HG02610 (cell line): ENCODE results near the gene CYP19A1.

Experiments used
- ATAC-seq: cut with Tn5 transposase; IDR thresholded peaks from one replicate; pipeline ENCODE4 v1.9.1; 2021; ENCODE audit warnings: mild to moderate bottlenecking, moderate library complexity; ENCODE audit not compliant: unreplicated experiment

Gene CYP19A1

DNA sequence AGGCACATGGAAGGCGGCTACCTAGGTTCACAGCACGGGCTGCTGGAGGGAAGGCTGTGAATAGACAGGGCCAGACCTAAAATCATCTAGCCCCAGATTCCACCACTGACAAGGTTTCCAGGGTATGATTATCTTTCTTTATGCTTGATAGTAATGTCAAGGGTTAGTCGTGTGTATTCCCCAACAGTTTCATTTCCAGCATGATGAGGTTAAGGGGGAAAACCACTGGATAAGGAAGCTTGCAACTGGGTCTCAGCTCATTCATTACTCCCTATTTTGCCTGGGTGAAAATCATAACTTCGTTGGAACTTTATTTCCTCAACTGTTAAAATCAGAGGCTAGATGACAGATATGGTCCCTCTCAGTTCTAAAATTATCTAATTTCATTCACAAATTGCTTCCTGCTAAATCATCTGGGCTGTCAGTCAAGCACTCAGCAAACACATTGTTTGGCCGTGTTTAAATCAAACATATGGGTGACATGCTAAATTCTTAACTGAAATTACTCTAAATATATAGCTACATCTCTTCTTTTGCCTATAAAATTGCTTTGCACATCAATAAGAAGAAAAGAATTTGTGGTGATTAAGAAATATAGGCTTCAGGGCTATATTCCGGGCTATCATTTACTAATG is 111.7 kb downstream of the CYP19A1 start:
- ATAC-seq: no peak

GRCh38 chr15:51224428-51224827 is 114.0 kb downstream of the CYP19A1 start:
- ATAC-seq: no peak

DNA sequence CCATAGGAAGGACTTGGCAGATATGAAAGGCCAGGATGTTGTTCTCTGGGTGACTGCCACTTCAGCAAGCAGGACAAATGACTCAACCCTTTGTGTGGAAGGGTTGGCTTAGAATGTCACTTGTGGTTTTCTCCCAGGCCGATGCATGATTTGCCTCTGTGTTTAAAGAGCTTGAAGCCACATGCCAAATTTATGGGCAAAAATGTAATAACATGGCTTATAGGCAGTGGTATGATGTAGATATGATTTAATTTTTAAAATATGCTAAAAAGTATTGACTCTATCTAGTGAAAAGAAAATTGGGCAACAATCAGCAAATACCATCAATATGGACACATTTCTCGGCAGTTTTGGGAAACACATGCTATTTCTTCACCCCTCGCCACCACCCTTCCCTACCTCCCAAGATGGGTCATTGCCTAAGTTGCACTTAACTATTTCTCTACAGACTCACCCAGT is 114.6 kb downstream of the CYP19A1 start:
- no peak for ATAC-seq

- ATAC-seq: no peak
Measured at GRCh38 chr15:51218299-51218938, 120.0 kb downstream of the CYP19A1 start.

DNA sequence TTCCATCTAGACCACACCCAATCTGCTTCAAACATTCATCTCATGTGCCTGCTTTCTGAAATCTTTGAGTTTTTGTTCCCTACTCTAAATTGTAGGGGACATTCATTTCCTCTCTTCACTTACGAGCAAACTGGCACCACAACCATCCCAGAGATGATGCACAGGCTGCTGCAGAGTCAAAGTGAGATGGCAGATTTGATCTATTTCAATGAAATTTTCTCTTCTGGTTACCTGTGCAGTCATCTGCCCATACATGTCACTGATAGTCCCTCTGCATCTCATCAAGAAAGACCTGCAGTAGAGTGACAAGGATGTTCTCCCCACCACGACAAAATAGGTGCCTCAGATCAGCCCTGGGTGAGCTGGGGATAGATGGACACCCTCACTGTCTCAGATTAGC is 125.5 kb downstream of the CYP19A1 start:
- no peak for ATAC-seq

DNA sequence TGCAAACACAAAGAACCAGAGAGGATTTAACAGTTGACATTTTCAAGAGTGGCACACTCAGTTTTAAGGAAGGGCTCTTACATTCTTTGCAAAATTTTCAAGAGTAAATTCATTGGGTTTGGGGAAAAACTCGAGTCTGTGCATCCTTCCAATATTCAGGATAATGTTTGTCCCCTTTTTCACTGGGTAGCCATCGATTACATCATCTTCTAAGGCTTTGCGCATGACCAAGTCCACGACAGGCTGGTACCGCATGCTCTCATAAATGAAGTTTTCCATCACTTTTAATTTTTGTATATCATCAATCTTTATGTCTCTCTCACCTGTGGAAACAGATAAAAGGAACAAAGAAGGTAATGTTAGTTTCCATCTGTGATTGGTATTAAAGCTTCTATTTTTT is 126.2 kb downstream of the CYP19A1 start:
- no peak for ATAC-seq

DNA sequence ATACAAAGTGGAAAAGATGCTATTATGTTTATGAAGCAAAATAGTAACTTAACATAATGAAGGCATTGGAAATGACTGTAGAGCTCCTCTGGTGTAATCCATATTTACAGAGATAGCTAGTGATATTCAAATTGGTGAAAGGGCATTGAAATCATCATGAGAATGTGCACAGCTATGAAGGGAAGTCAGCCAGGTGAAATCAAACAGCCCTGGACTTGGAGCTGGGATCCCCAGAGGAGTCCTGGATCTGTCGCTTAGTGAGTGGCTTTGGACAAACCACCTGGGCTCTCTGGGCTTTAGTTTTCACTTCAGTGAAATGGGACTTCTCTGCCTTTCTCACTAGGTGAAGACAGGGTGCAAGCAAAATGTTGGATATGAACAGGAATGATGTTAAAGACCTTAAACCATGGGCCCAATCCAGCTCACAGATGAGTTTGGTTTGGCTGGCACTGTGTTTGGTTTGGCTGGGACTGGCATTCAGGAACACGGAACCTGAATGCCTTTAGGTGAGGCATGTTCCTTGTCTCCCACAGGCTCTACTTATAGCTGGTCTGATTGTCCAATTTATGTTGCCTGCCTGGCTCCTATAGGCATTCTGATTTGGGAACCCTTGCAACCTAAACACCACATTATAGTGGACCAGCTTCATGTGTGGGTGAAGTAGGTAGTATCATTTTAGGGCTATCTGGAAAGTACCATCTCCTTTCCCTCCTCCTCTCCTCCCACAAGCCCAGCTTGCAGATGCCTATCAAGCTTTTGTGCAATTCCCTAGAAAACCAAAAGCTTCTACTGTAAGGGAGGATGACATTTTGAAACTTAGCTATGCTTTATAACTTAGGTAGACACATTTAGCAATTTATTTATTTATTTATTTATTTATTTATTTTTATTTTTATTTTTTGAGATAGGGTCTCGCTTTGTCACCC is 133.1 kb downstream of the CYP19A1 start:
- ATAC-seq: no peak

DNA sequence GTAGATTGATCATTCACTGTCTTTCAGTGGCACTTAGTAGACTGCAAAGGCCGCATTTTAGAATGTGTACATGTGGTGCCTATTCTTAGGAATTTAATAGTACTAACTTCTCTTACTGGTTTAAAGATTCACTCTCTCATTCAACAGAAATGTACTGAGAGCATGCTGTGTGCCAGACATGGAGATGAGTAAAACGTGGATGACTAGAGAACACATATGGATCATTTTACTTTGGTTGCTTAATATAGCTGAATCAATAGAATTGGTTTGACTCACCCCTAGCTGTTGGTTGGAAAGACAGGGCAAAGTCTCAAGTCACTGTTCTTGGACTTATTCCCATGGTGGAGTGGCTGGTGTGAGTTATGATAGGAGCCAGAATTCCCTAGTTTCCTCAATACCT is 134.6 kb downstream of the CYP19A1 start:
- ATAC-seq: no peak

DNA sequence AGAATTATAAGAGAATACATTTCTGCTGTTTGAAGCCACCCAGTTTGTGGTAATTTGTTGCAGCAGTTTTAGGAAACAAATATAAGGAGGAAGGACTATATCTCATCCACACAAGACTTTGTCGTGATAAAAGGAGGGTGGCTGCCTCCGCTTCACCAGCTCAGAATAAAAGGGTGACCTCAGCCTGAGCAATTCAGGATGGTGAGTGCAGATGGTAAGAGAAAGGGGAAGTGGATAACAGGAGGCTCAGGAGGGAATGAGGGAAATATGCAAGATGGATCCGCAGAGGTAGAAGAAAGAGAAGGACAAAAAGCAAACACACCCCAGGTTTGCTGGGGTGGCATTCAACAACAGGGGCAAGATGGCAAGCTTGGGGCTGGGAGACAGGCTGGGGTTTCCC is 135.6 kb downstream of the CYP19A1 start:
- no peak for ATAC-seq

DNA sequence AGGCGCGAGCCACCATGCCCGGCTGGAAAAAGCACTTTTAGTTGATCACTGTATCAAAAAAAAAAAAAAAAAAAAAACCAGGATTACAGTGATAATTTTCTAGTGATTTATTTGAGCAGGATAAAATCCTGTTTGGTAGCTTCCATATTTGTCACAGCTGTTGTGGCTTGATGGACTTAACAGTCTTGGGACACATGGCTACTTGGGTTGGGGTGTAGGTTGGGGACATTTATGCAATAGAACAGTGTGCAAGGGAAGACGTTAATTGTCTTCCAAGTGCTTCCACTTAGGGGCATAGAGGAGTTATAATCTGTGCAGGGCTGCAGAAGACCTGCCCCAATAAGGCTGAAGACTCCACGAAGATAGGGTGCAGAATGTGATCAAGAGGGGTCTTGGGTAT is 136.8 kb downstream of the CYP19A1 start:
- no peak for ATAC-seq

- ATAC-seq: no peak
Measured at GRCh38 chr15:51200792-51201191, 137.6 kb downstream of the CYP19A1 start.

DNA sequence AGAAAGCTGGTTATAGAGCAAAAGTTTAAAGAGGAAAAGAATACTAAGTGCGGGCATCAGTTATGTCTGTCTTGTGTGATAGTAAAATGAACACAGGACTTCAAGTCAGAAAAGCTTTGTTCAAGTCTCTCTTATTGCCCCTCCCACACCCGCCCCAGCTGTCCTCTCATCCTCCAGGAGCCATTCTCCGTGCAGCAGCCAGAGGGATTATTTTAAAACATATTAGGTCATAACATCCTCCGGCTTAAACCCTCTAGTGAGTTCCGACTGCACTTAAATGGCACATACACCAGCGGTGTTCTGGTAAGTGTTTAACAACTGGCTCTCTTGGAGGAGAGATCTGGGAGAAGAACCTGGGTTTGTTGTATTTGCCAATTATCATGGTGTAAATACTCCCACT is 138.9 kb downstream of the CYP19A1 start:
- no peak for ATAC-seq

DNA sequence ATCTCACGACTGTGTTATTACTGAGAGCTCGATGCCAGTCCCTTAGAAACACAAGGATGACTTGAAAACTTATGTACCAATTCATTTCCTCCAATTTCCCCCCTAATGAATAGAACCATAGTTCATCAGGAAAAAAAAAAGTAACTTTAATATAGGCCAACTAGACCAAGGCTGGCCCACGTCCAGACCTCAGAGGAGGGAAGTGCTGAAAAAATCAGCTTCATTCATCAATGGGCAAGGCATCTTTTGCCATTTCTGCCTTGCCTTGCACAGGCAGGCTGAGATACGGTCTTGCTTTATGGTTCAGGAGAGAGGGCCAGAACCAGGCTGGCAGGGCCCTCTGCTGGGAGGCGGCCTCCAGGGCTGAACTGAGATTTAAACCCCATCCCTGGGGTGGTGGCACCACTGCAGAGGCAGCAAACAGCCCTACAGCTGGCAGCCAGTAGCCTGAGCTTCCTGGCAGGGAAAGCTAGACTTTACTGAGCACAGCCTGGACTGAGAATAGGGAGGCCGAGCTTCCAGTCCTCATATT is 139.6 kb downstream of the CYP19A1 start:
- ATAC-seq: no peak

DNA sequence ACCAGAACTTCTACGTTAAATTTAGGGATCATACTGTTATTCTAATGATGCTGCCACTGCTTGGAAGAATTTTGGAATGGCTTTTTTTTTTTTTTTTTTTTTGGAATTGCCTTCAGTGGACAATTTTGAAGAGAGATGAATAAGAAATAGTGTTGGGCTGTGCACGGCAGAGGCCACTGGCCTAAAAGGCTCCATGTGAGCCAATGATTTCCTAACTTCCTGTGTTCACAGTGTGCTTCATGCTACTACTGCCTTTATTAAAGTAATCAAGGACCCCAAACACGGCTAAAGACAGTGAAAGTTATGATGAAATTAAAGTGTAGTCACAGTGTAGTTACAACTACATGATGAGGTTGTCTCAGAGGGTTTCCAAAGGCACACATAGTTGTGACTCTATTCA is 142.9 kb downstream of the CYP19A1 start:
- no peak for ATAC-seq

DNA sequence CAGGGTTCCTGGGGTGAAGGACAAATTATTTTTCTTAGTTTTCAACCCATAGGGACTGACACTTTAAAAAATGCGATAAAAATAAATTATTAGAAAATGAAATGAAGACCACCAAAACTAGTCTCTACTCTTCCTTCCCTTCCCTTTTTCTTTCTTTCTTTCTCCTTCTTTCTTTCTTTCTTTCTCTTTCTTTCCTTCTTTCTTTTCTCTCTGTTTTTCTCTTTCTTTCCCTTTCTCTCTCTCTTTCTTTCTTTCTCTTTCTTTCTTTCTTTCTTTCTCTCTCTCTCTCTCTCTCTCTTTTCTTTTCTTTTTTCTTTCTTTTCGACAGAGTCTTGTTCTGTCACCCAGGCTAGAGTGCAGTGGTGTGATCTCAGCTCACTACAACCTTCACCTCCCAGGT is 144.4 kb downstream of the CYP19A1 start:
- ATAC-seq: no peak

DNA sequence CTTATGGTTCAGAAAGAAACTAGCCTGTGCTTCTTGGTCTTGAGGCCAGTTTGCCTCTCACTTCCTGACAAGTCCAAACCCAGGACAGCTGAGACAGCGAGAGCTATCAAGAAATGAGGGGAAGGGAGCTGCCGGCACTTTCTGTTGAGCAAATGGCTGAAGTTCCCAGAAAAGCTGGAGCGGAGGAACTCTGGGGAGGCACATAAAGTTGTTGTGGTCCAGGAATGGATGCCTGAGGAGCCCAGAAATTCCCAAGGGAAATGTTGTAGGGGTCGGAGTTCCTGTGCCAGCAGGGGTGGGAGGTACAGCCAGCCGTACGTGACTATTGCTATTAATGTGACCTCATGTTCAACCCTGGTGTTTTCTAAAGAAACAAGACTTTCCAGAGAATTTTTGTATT is 144.9 kb downstream of the CYP19A1 start:
- ATAC-seq: no peak

GRCh38 chr15:51192521-51193280 is 145.7 kb downstream of the CYP19A1 start:
- ATAC-seq: peak; percentile 59

GRCh38 chr15:51191766-51192165 is 146.6 kb downstream of the CYP19A1 start:
- ATAC-seq: no peak

GRCh38 chr15:51191072-51191670 is 147.2 kb downstream of the CYP19A1 start:
- no peak for ATAC-seq

- no peak for ATAC-seq
Measured at GRCh38 chr15:51190424-51191068, 147.8 kb downstream of the CYP19A1 start.
